Gastrocnemius medialis (tissue), 4 donors: Measurements from ENCODE around the gene ARHGAP40.

ENCODE experiments used
- CTCF ChIP-seq, 5 experiments: fragments of 450-650 bp in 3 of 5; fragments of 200-600 bp in 2 of 5; sonication (generic) in 2 of 5; IDR thresholded peaks in 4 of 5; conservative IDR thresholded peaks in 1 of 5; 1 replicate in 4 of 5; 2 replicates in 1 of 5; pipeline ENCODE4 v1.5.1; 2016 to 2019; ENCODE audit warnings: antibody characterized with exemption in 5 of 5, mild to moderate bottlenecking in 3 of 5, moderate library complexity in 3 of 5
- POLR2A ChIP-seq, 2 donors: fragments of 450-650 bp; IDR thresholded peaks; one replicate each; pipeline ENCODE4 v1.6.1; 2017; ENCODE audit warnings: antibody characterized with exemption in 2 of 2, mild to moderate bottlenecking in 2 of 2, moderate library complexity in 2 of 2

- TF ChIP-seq CTCF (IDR thresholded peaks at IDR 0.05 in 4 of 5, conservative IDR thresholded peaks at IDR 0.05 in 1 of 5) (no peak), POLR2A (IDR thresholded peaks at IDR 0.05) (no peak)
Observed at GRCh38 chr20:38670786-38671185, 69.2 kb downstream of the ARHGAP40 start.
